Measurements from ENCODE around the gene PRKCZ.

Gene PRKCZ

DNA sequence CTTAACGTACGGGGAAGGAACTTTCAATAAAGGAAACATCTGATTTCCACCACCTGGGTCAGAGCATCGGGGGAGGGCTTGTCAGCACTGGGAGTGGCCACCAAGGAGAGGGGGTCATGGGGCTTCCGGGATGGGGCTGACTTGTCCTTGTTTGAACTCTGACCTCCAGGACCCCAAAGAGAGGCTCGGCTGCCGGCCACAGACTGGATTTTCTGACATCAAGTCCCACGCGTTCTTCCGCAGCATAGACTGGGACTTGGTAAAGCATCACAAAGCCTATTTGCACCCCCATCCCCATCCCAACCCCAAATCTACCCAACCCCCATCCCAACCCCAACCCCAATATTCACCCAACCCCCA lies 124.8 kb downstream of the PRKCZ start:
- DNase-seq (no peak), ATAC-seq (replicated peaks) (no peak)
- Mint-ChIP-seq H3K4me1 (peaks cover 0 to 8% of the 10 kb centered on the region in 2 donors), H3K27me3 (no peaks in the 10 kb centered on the region), H3K4me3 (no peak overlapping the region), H3K9me3 (no peaks in the 10 kb centered on the region), H3K36me3 (peaks cover 30 to 44% of the 10 kb centered on the region in 2 donors), H3K27ac (no peak overlapping the region)

DNA sequence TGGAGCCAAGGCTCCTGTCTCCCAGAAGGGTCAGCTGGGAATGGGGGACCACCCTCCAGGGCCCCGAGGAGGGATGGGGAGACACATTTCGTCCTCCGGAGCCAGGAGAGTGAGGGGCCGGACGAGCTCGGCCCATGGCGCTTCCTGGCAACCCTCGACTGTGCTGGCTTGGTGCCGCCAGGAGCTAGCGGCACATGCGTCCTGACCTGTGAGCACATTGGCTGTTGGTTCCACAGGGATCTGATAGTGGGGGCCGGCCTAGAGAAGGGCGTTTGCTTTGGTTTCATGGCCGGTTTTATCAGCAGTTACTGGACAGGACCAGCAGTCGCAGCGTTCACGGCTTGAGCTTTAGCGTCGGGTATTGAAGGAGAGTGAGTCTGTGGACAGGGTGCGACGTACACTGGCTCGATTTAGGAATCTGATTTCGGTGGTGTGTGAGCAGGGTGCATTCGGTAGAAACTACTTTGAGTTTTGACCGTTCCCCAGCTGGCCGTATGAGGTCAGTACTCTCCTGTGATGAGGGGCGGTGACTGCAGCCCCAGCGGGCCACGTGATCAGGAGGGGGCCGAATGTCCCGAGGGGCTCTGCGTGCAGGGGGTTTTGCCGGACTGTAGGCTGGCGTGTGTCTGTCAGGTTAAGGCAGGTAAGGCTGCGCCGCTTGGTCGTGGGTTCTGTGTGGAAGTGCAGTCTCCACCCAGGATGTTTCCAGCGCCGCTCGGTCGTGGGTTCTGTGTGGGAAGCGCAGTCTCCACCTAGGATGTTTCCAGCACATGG lies 125.7 kb downstream of the PRKCZ start:
- Mint-ChIP-seq H3K9me3 (no peaks in the 10 kb centered on the region), H3K27ac (no peak overlapping the region)
- ATAC-seq (replicated peaks) = no peak

DNA sequence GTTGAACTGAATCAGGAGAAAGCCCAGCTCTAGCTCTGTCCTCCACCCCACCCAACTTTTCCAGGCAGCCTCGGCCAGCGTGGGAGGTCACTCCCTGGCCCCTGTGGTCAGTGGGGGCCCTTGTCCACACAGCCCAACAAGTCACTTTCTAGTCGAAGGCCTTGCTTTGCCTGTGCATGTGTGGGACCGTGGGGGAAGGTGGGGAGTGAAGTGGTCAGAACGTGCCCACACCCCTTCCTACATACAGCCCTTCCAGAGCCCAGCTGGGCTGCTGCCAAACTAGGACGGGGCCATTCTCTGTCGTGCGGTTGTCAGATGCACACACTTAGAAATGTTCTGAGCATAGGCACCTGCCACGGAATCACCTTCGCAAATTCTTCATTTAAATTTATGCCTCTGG lies 126.4 kb downstream of the PRKCZ start:
- Mint-ChIP-seq H3K36me3 (peaks cover 25 to 47% of the 10 kb centered on the region in 2 donors), H3K4me3 (no peak overlapping the region), H3K4me1 (peaks cover 0 to 8% of the 10 kb centered on the region in 2 donors), H3K9me3 (no peaks in the 10 kb centered on the region), H3K27ac (no peak overlapping the region), H3K27me3 (no peaks in the 10 kb centered on the region)
- DNase-seq = no peak
- ATAC-seq (replicated peaks) = no peak

More for the DNA sequence above, 125.7 kb downstream of the PRKCZ start:
- no peak for DNase-seq
- Mint-ChIP-seq H3K4me3 (no peak overlapping the region), H3K36me3 (peaks cover 27 to 50% of the 10 kb centered on the region in 2 donors), H3K27me3 (no peaks in the 10 kb centered on the region), H3K4me1 (peaks cover 0 to 8% of the 10 kb centered on the region in 2 donors)

DNA sequence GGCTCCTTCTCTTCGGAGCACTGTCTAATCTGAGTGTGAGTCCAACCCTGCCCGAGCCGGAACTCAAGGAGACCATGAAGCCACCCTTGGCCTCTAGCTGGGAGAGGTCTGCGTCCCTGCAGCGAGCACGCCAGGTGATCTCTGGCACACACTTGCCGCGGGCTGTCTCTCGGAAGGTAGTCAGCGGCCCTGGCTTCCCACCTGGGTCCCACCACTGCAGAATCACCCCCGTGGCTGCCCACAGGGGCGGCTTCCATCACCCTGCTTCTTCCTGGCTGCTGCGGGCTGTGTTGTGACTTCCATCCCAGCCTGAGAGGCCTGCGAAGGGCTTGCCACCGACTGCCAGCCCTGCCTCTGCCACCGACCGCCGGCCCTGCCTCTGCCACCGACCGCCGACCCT lies 127.3 kb downstream of the PRKCZ start:
- H3K36me3 Mint-ChIP-seq = peaks cover 17 to 39% of the 10 kb centered on the region in 2 donors
- no peak overlapping the region for H3K4me3 Mint-ChIP-seq
- H3K27ac Mint-ChIP-seq = no peak overlapping the region
- ATAC-seq (replicated peaks) (no peak), DNase-seq (no peak)
- H3K27me3 Mint-ChIP-seq = no peaks in the 10 kb centered on the region
- peaks cover 0 to 8% of the 10 kb centered on the region in 2 donors for H3K4me1 Mint-ChIP-seq
- H3K9me3 Mint-ChIP-seq = no peaks in the 10 kb centered on the region

DNA sequence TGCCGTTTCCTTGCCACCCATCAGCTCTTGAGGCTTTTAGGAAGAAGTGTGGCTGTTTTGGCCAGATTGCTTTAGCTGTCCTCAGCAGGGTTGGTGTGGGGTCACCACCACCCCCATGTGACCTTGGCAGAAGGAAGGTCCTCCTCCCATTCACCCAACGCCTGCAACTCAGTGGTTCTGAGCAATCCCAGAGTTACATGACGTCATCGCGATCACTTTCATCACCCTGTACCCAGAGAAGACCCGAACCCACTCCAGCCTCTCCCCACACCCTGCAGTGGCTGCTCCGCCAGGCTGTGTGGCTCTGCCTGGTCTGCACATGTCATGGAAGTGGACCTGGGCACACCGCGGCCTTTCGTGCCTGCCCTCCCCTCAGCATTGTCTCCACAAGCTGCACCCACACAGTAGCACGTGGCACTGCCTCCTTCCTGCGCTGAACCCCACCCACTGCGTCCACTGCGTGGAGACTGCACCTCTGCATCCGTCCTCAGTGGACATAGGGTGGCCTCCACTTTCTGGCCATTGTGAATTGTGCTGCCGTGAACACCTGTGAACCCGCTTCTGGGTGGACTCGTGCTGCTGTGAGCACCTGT lies 127.8 kb downstream of the PRKCZ start:
- ATAC-seq (replicated peaks) (no peak), DNase-seq (no peak)
- Mint-ChIP-seq H3K36me3 (peaks cover 21 to 42% of the 10 kb centered on the region in 2 donors), H3K27ac (no peak overlapping the region), H3K9me3 (no peaks in the 10 kb centered on the region), H3K27me3 (no peaks in the 10 kb centered on the region), H3K4me1 (peaks cover 0 to 8% of the 10 kb centered on the region in 2 donors), H3K4me3 (no peak overlapping the region)

DNA sequence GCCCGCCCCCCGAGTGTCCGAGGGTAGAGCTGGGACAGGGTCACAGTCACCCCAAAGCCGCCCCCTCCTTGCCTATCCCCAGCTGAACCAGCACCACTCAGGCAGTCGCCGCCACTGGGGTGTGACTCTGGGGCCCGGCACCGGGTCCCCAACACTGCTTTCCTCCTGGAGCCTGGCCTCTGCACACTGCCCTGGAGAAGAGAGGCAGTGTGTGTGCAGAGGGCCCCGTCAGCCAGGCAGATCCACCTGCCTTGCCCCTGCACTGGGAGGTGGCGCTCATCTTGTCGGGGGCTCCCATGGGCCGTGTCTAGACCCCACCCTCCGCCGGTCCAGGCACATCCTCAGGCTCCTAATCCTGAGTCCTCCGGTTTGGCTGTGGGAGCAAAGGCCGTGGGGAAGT lies 128.7 kb downstream of the PRKCZ start:
- no peak for ATAC-seq (replicated peaks)
- H3K36me3 Mint-ChIP-seq = peaks cover 25 to 50% of the 10 kb centered on the region in 2 donors
- no peak overlapping the region for H3K4me3 Mint-ChIP-seq
- H3K27me3 Mint-ChIP-seq = no peaks in the 10 kb centered on the region
- no peaks in the 10 kb centered on the region for H3K9me3 Mint-ChIP-seq
- no peak overlapping the region for H3K27ac Mint-ChIP-seq
- peaks cover 2 to 8% of the 10 kb centered on the region in 2 donors for H3K4me1 Mint-ChIP-seq
- no peak for DNase-seq

DNA sequence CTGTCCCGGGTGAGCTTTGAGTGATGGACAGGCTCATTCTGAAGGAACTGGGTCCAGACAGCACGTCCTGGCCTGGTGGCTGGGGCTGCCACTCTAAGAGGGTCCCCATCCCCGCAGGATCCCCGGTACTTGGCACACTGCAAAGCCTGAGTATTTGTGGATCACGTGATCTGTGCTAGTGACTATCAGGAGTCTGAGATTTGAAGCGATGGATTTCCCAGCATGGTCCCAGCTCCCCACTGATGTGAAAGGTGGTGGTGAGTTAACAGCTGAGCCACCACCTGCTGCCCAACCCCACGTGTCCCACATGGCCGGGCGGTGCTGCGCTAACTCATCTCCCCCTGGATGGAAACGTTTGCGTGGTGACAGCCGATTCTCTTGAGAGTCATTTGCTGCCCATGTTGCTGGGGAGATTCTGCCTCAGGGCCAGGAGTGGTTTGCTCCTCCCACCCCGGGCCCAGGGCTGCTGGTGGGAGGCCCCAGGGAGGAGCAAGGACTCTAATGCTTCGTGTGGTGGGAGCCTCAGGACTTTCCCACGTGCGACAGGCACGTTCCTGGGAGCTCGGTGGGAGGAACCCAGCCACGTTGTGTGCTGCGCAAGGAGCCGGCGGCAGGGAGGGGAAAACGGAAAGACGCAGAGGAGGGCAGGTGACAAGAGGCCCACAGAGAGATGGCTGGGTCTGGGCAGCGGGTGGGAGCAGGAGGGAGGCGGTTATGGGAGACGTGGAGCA lies 129.2 kb downstream of the PRKCZ start:
- no peaks in the 10 kb centered on the region for H3K27me3 Mint-ChIP-seq
- no peak overlapping the region for H3K4me3 Mint-ChIP-seq
- H3K27ac Mint-ChIP-seq = no peak overlapping the region
- DNase-seq (no peak), ATAC-seq (replicated peaks) (no peak)
- peaks cover 2% of the 10 kb centered on the region in 2 donors for H3K4me1 Mint-ChIP-seq
- H3K36me3 Mint-ChIP-seq = peaks cover 25 to 50% of the 10 kb centered on the region in 2 donors
- no peaks in the 10 kb centered on the region for H3K9me3 Mint-ChIP-seq

DNA sequence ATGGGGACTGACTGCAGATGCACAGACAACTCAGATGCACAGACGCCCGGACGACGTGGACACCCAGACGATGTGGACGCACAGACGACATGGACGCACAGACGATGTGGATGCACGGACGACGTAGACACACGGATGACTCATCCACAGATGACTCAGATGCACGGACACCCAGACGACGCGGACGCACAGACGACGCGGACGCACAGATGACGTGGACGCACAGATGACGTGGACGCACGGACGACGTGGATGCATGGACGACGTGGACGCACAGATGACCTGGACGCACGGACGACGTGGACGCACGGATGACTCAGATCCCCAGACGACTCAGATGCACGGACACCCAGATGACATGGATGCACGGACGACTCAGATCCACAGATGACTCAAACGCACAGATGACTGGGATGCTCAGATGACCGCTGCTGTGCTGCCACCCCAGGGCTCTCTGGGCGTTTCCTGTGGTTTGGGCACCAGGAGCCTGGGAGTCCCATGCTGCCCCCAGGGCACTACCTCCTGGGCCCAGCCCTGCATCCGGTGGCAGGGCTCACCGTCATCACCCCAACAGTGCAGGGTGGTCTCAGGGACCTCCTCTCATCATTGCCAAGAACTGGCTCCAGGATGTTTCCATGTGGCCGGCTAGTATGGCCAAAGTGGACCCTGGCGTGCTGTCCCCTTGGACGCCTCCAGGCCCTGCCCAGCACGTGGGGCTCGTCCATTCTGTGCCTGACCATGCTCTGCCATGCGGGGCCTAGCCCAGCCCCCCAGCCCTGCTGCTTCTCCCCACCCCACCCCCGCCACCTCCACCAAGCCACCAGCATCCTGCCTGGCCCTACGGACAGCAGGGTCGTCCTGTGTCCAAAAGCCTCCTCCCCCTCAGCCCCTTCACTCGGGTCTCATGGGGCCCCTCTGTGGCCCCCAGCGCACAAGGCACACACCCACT lies 130.4 kb downstream of the PRKCZ start:
- no peak overlapping the region for H3K4me3 Mint-ChIP-seq

DNA sequence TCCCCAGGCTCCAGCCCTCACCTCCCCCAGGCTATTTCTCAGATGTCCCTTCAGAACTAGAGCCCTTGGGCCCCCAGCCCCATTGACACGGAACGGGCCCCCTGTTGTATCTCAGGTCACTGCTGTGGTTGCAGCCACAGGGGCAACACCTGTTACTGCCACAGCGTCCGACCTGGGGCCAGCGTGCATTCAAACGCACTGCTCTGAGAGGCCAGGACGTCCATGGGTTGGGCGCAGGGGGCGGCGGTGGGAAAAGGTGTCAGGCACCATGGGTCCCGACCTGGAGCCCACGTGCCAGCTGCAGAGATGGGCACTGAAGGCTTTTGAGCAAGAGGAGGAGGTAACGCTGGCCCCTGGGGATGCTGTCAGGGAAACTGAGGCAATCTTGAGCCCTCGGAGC lies 131.1 kb downstream of the PRKCZ start:
- DNase-seq (no peak), ATAC-seq (replicated peaks) (no peak)
- Mint-ChIP-seq H3K4me3 (no peak overlapping the region), H3K36me3 (peaks cover 24 to 46% of the 10 kb centered on the region in 2 donors), H3K27ac (no peak overlapping the region), H3K4me1 (peaks cover 0 to 2% of the 10 kb centered on the region in 2 donors), H3K27me3 (no peaks in the 10 kb centered on the region), H3K9me3 (no peaks in the 10 kb centered on the region)

More for the DNA sequence above, 130.4 kb downstream of the PRKCZ start:
- DNase-seq (no peak), ATAC-seq (replicated peaks) (no peak)
- Mint-ChIP-seq H3K4me1 (peaks cover 0 to 2% of the 10 kb centered on the region in 2 donors), H3K27me3 (no peaks in the 10 kb centered on the region), H3K36me3 (peaks cover 28 to 50% of the 10 kb centered on the region in 2 donors), H3K27ac (no peak overlapping the region), H3K9me3 (no peaks in the 10 kb centered on the region)

DNA sequence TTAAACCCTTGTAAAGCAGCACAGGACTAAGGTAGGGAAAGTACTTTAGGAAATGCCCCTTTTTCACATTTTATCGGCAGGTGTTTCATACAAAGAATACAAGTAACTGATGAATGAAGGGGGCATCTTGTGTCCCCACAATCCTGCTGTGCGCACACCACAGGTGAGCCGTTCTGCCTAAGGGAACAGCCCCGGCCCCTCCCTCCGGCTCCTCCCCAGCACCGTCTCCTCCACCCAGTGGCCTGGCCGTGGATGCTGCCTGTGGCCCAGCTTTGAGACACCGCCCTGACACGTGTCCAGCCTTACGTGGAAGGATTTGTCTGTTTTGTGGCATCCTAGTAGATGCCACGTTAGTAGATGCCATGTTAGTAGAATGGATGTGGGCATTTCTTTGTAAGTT lies 131.5 kb downstream of the PRKCZ start:
- no peak overlapping the region for H3K27ac Mint-ChIP-seq
- H3K4me1 Mint-ChIP-seq = peaks cover 0 to 2% of the 10 kb centered on the region in 2 donors
- no peak for ATAC-seq (replicated peaks)
- no peak overlapping the region for H3K4me3 Mint-ChIP-seq
- DNase-seq = no peak
- H3K27me3 Mint-ChIP-seq = no peaks in the 10 kb centered on the region
- H3K9me3 Mint-ChIP-seq = no peaks in the 10 kb centered on the region
- H3K36me3 Mint-ChIP-seq = peaks cover 24 to 44% of the 10 kb centered on the region in 2 donors

DNA sequence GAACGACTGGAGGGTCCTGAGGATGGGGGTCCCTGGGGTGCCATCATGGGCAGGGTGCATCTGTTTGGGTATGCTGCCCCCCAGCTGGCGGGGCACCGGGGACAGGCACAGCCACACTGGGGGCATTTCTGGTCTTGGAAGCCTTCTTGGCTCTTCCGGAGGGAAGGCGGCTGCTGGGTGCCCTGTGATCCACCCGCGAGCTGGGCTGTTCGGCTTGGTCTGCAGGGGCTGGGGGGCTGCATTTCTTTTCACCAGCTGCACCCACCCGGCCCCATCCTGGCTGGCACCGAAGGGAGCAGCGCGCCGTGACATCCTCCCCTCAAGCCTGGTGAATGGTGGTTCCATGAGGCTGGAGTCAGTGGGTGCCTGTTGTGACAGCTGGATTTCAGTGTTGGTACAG lies 132.2 kb downstream of the PRKCZ start:
- no peaks in the 10 kb centered on the region for H3K27me3 Mint-ChIP-seq
- no peaks in the 10 kb centered on the region for H3K9me3 Mint-ChIP-seq
- H3K4me1 Mint-ChIP-seq = peaks cover 0 to 2% of the 10 kb centered on the region in 2 donors
- peaks cover 21 to 40% of the 10 kb centered on the region in 2 donors for H3K36me3 Mint-ChIP-seq
- ATAC-seq (replicated peaks) (no peak), DNase-seq (no peak)
- H3K4me3 Mint-ChIP-seq = no peak overlapping the region
- no peak overlapping the region for H3K27ac Mint-ChIP-seq

DNA sequence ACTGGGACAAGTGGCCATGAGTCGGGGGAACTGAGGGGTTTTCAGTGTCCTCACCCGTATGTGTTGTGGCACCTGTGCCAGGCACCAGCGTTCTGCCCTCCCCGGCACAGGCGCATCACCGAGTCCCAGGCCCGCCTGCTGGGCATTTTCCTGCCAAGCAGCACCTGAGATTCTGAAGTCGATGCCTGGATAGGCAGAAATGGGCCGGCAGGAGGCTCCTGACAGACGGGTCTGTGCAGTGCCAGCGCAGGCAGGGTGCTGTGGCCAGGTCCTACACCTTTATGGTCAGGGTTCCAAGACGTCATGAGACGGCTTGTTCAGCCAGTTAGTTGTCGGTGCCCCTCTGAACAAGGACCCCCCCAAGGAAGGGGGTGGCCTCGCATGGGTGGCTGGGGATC lies 133.7 kb downstream of the PRKCZ start:
- peaks cover 0 to 2% of the 10 kb centered on the region in 2 donors for H3K4me1 Mint-ChIP-seq
- ATAC-seq (replicated peaks) (no peak), DNase-seq (no peak)
- no peaks in the 10 kb centered on the region for H3K27me3 Mint-ChIP-seq
- H3K27ac Mint-ChIP-seq = no peak overlapping the region
- H3K9me3 Mint-ChIP-seq = no peaks in the 10 kb centered on the region
- H3K4me3 Mint-ChIP-seq = no peak overlapping the region
- H3K36me3 Mint-ChIP-seq = peaks cover 16 to 37% of the 10 kb centered on the region in 2 donors

DNA sequence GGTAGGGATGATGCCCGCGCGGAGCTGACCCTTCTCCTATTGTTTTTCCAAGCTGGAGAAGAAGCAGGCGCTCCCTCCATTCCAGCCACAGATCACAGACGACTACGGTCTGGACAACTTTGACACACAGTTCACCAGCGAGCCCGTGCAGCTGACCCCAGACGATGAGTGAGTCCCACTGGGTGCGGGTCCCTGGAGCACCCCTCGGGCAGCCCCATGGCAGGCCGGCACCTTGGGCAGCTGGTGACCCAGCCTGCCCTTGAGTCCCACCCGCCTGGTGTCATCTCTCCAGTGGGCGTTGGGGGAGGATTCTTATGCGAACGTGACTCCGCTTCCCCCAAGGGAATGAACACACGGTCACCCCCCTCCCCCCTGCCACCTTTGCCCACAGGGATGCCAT lies 134.3 kb downstream of the PRKCZ start:
- ATAC-seq (replicated peaks) = no peak
- H3K4me1 Mint-ChIP-seq = peaks cover 5 to 6% of the 10 kb centered on the region in 2 donors
- H3K27ac Mint-ChIP-seq = no peak overlapping the region
- H3K36me3 Mint-ChIP-seq = peaks cover 18 to 38% of the 10 kb centered on the region in 2 donors
- no peaks in the 10 kb centered on the region for H3K9me3 Mint-ChIP-seq
- no peak overlapping the region for H3K4me3 Mint-ChIP-seq
- H3K27me3 Mint-ChIP-seq = no peaks in the 10 kb centered on the region
- no peak for DNase-seq

DNA sequence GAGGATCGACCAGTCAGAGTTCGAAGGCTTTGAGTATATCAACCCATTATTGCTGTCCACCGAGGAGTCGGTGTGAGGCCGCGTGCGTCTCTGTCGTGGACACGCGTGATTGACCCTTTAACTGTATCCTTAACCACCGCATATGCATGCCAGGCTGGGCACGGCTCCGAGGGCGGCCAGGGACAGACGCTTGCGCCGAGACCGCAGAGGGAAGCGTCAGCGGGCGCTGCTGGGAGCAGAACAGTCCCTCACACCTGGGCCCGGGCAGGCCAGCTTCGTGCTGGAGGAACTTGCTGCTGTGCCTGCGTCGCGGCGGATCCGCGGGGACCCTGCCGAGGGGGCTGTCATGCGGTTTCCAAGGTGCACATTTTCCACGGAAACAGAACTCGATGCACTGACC lies 134.7 kb downstream of the PRKCZ start:
- peak overlapping the region; percentile 25 for H3K27ac Mint-ChIP-seq

More for the DNA sequence above, 134.7 kb downstream of the PRKCZ start:
- ATAC-seq (replicated peaks) (no peak), DNase-seq (no peak)
- no peaks in the 10 kb centered on the region for H3K9me3 Mint-ChIP-seq
- no peak overlapping the region for H3K4me3 Mint-ChIP-seq
- H3K4me1 Mint-ChIP-seq = peaks cover 9 to 10% of the 10 kb centered on the region in 2 donors
- H3K36me3 Mint-ChIP-seq = peaks cover 18 to 34% of the 10 kb centered on the region in 2 donors
- H3K27me3 Mint-ChIP-seq = no peaks in the 10 kb centered on the region
